ENCODE results near the gene TMEM106B. TPM values are rescaled to one million over a fixed set of nuclear protein-coding genes. Genes with fewer than 3 reads are reported as not detected.
A peak's percentile ranks its signal among the peaks of the same experiment; 100 is the strongest.

The TMEM106B gene
- total and polyA plus RNA-seq, 10 of the 15 experiments (the other 5 are each of a cell fraction or from before 2014, with no cell fraction given): 3.7 to 21.2 (median 12.3) TPM

DNA sequence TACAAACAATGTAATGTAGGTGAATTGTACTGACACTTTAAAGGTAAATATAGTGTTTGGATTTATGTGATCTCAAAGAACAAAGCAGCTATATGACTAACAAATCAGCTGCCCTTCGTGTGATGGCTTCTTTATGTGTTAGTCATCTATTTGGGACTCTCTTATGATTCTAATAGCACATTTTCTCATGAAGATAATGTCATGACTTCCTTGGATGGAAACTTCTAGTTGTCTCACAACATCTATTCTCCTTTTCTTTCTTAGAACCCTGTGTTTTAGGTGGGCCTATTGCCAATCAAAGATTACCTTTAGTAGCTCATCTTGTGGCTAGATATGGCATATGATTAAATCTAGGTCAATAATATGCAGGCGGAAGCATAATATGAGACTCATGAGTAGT, 45.0 kb downstream of the TMEM106B start (continued):
- no peak for TF ChIP-seq ZNF207 (IDR thresholded peaks at IDR 0.05; ENCODE audit: borderline replicate concordance)
- TF ChIP-seq, protein P1, sequence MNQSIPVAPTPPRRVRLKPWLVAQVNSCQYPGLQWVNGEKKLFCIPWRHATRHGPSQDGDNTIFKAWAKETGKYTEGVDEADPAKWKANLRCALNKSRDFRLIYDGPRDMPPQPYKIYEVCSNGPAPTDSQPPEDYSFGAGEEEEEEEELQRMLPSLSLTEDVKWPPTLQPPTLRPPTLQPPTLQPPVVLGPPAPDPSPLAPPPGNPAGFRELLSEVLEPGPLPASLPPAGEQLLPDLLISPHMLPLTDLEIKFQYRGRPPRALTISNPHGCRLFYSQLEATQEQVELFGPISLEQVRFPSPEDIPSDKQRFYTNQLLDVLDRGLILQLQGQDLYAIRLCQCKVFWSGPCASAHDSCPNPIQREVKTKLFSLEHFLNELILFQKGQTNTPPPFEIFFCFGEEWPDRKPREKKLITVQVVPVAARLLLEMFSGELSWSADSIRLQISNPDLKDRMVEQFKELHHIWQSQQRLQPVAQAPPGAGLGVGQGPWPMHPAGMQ (IDR thresholded peaks at IDR 0.05; ENCODE audit: borderline replicate concordance): no peak

DNA sequence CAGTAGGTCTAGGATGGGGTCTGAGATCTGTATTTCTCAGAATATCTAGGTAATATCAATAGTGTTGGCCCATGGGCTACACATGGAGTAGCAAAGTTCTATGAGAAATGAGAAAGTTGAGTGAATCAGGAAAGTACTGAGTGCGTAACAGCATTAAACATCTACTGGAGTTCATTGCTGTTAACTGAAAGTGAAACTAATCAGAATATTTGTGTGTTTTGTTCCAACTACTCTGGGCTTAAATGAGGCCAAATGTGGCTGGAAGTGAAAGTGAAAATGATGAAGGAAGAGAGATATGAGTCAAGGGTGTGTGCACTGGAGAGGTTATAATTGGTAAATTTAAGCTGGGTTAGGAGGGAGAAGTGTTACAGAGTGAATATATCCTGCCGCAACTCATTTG, 46.5 kb downstream of the TMEM106B start:
- in situ Hi-C loops (cut with MboI): no loop called here
- no peak overlapping the region for H3K9ac ChIP-seq (ENCODE audit: control insufficient read depth, insufficient read depth, low read length)
- peak overlapping the region; percentile 10; the same call in 1 of the 2 replicates for H3K4me2 ChIP-seq (ENCODE audit: control insufficient read depth, insufficient read depth)
- H4K20me1 ChIP-seq (ENCODE audit: control insufficient read depth, insufficient read depth): no peaks in the 10 kb centered on the region
- SMC1A ChIA-PET (ENCODE audit: uncharacterized antibody, unreplicated experiment): interaction anchor here (1.1 to 2.2 kb wide), 2 partner anchors 47 to 49 kb away, joined by 3 to 10 read pairs; partner anchors contain the start of gene TMEM106B
- intact Hi-C loops (cut with micrococcal nuclease; ENCODE audit: unreplicated experiment): loop anchor here (1.0 kb wide), 1 partner anchor 46 kb away; the partner anchor contains the start of gene TMEM106B
- H3K9me3 ChIP-seq (replicated peaks; ENCODE audit: control insufficient read depth, insufficient read depth, low read length): no peaks in the 10 kb centered on the region
- 4% methylated on average over 2 of the region's 2 CpGs for WGBS (ENCODE audit: insufficient coverage, insufficient replicate concordance, low lambda C conversion rate, missing lambda C conversion rate)
- no peaks in the 10 kb centered on the region for H3K79me2 ChIP-seq (ENCODE audit: control insufficient read depth, insufficient read depth, low read length)
- POLR2A ChIA-PET: interaction anchor here (0.6 to 1.3 kb wide), 2 partner anchors 42 to 47 kb away, joined by 6 to 11 read pairs; partner anchors contain the start of gene TMEM106B
- H3K27ac ChIP-seq (ENCODE audit: control insufficient read depth, insufficient read depth): no peak overlapping the region
- no peaks in the 10 kb centered on the region; a peak in 1 of 4 replicates for H3K27me3 ChIP-seq (replicated peaks in 1 of 2; ENCODE audit: control insufficient read depth in 2 of 2, insufficient read depth in 2 of 2, low read length in 1 of 2)
- DNase-seq (ENCODE audit: low read depth, low spot score) (peak; percentile 86), FAIRE-seq (peak; percentile 99), ATAC-seq (peak; percentile 100)
- peaks cover 10% of the 10 kb centered on the region for H3K4me1 ChIP-seq (ENCODE audit: control insufficient read depth, insufficient read depth, low read length)
- no peak overlapping the region for H2AFZ ChIP-seq (ENCODE audit: control insufficient read depth, low read depth, low read length)
- H3K4me3 ChIP-seq: no peak overlapping the region
- H3K36me3 ChIP-seq (ENCODE audit: control insufficient read depth in 2 of 2, insufficient read depth in 2 of 2, low read length in 1 of 2): no peaks in the 10 kb centered on the region
- RAD21 ChIA-PET (ENCODE audit: unreplicated experiment): no interaction called here
- no TSS peak for BruUV-seq (replicated peaks)
- CTCF ChIA-PET: interaction anchor here (1.3 kb wide), 1 partner anchor 65 kb away, joined by 4 read pairs; no protein-coding TSS in a partner anchor
- TF ChIP-seq MTA3 (IDR thresholded peaks at IDR 0.05; ENCODE audit: borderline replicate concordance, low read length): peak; percentile 81; the same call in 1 of the 2 replicates
- no peak for TF ChIP-seq MXI1 (IDR thresholded peaks at IDR 0.05; ENCODE audit: low read depth, low read length)
- TF ChIP-seq, protein P2, sequence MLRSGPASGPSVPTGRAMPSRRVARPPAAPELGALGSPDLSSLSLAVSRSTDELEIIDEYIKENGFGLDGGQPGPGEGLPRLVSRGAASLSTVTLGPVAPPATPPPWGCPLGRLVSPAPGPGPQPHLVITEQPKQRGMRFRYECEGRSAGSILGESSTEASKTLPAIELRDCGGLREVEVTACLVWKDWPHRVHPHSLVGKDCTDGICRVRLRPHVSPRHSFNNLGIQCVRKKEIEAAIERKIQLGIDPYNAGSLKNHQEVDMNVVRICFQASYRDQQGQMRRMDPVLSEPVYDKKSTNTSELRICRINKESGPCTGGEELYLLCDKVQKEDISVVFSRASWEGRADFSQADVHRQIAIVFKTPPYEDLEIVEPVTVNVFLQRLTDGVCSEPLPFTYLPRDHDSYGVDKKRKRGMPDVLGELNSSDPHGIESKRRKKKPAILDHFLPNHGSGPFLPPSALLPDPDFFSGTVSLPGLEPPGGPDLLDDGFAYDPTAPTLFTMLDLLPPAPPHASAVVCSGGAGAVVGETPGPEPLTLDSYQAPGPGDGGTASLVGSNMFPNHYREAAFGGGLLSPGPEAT (IDR thresholded peaks at IDR 0.05; ENCODE audit: low read depth): peak; percentile 92
- no peak for TF ChIP-seq BRCA1 (IDR thresholded peaks at IDR 0.05; ENCODE audit: low read depth, low read length)
- no peak for TF ChIP-seq ZZZ3 (IDR thresholded peaks at IDR 0.05; ENCODE audit: control insufficient read depth, insufficient read length, low read depth)
- TF ChIP-seq SRF (IDR thresholded peaks at IDR 0.05; ENCODE audit: low read depth in 2 of 2, low read length in 2 of 2): no peak
- TF ChIP-seq CHD2 (IDR thresholded peaks at IDR 0.05; ENCODE audit: borderline replicate concordance, low read depth, low read length): peak; percentile 52; the same call in 1 of the 2 replicates
- no peak for TF ChIP-seq KLF5 (IDR thresholded peaks at IDR 0.05; ENCODE audit: partially characterized antibody)
- TF ChIP-seq, protein P3, sequence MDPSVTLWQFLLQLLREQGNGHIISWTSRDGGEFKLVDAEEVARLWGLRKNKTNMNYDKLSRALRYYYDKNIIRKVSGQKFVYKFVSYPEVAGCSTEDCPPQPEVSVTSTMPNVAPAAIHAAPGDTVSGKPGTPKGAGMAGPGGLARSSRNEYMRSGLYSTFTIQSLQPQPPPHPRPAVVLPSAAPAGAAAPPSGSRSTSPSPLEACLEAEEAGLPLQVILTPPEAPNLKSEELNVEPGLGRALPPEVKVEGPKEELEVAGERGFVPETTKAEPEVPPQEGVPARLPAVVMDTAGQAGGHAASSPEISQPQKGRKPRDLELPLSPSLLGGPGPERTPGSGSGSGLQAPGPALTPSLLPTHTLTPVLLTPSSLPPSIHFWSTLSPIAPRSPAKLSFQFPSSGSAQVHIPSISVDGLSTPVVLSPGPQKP (IDR thresholded peaks at IDR 0.05; ENCODE audit: low read depth, low read length): no peak
- TF ChIP-seq JUNB (IDR thresholded peaks at IDR 0.05): peak; percentile 96
- TF ChIP-seq, protein P4, sequence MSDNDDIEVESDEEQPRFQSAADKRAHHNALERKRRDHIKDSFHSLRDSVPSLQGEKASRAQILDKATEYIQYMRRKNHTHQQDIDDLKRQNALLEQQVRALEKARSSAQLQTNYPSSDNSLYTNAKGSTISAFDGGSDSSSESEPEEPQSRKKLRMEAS (IDR thresholded peaks at IDR 0.05; ENCODE audit: low read depth, low read length): no peak
- TF ChIP-seq RCOR1 (conservative IDR thresholded peaks at IDR 0.05; ENCODE audit: low read depth, low read length): 0 out of 2 replicates have a peak, but pooled peaks have one; percentile 88
- TF ChIP-seq BHLHE40 (IDR thresholded peaks at IDR 0.05; ENCODE audit: borderline replicate concordance in 1 of 2, low read depth in 2 of 2, low read length in 1 of 2): peak; percentile 82 to 86
- TF ChIP-seq RFX5 (IDR thresholded peaks at IDR 0.05; ENCODE audit: low read depth, low read length): no peak
- no peak for TF ChIP-seq SREBF2 (IDR thresholded peaks at IDR 0.05; ENCODE audit: low read length)
- TF ChIP-seq CREB1 (IDR thresholded peaks at IDR 0.05; ENCODE audit: low read depth): peak; percentile 63
- TF ChIP-seq WRNIP1 (IDR thresholded peaks at IDR 0.05; ENCODE audit: borderline replicate concordance, low read depth, low read length): no peak
- TF ChIP-seq DPF2 (IDR thresholded peaks at IDR 0.05): peak; percentile 97
